ENCODE data around the gene EPN3. TPM values are rescaled to one million over a fixed set of nuclear protein-coding genes. Genes with fewer than 3 reads are reported as not detected.

EPN3 gene
- total RNA-seq = not detected in 2 replicates

DNA sequence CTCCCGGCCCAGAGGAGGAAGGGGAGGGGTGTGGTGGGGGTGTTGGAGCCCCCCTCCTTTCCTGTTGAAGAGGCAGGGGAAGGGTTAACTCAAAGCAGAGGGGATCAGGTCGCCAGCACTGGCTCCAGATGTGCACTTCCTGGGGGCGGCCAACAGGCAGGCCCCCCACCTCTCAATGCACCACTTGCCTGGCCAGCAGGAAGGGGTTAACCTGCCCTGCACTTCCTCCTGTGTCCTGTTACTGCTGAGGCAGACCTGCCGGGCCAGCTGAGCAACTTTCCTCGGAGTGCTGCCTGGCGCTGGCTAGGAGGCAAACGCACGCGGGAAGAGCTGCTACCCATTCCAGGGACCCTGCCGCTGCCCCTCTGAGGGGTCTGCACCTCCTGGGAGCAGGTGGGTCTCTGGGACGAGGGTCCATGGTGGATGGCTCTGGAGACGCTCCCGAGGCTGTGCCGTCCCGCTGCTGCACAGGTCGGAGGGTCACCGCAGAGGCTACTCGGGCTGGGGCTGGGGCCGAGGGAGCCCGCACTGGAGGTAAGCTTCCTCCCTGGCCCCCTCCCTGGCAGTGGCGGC lies at the start of gene EPN3:
Gene EPN3, plus strand, starts transcription at position 284 of the 573 bp plus-strand sequence. CDS start 3,822 bp downstream, outside the sequence.

DNA sequence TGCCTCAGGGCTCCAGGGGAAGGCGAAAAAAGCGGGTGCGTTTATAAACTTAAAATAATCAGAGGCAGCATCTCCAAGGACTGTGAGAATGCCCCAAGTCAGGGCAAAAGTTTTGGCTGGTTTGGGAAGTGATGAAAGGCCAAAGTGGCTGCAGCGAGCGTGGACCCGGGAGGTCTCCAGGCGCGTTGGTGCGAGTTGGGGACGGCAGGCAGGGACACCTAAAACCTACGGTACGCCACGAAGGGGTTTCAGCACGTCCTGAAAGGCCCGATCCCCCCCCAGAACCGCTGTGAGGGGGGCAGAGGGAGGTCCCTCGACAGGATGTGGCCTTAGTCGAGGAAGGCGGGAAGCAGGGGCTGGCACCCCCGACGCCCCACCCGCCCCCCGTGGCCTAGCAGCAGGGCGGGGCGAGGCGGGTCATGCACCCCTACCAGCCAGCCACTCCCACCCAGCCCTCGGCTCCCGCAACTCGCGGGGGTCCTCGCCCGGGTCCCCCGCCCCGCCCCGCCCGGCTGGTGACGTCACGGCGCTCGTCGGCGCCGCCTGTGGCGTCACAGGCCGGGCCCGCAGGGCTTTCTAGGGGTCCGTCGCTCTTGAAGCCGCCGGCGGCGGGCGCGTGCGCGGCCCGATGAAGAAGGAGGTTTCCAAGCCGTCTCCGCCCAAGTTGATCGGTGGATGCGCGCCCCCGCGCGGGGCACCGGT lies 24.5 kb upstream of the EPN3 start, which contains the start of gene MYCBPAP:
Gene MYCBPAP, plus strand, starts transcription at position 569 of the 702 bp plus-strand sequence. CDS start 236 bp downstream, outside the sequence.

DNA sequence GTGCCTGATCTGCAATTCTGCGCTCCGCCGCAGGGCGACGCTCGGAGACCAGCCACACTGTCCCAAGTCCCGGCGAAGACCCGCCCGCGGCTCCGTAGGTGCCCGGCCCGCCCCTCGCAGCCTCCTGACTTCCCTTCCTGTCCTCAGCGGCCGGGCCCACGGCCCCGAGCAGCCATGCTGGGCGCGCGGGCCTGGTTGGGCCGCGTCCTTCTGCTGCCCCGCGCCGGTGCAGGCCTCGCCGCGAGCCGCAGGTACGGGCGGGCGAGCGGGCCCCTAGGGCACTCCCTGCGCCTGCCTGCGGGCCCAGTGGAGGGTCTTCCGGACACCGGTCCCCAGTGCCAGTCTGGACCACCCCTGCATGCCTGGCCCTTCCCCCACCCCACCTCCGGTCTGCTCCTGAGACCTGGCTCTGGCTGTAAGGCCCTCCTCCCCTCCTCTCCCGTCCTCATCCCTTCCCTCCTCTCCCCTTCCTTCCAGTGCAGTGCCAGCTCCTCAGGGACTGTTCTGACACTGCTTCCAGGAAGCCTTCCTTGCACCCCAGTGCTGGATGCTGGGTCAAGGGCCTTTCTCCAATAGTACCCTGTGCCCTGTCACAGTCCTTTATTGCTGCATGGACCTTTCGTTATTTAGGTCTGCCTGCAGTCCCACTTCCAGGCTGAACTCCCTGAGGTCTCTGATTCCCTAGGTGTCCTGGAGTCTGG lies 14.7 kb downstream of the EPN3 start, which contains the start of gene SPATA20:
Gene SPATA20, plus strand, starts transcription at position 140 of the 701 bp plus-strand sequence. Its CDS starts 35 bp downstream, at position 175.

DNA sequence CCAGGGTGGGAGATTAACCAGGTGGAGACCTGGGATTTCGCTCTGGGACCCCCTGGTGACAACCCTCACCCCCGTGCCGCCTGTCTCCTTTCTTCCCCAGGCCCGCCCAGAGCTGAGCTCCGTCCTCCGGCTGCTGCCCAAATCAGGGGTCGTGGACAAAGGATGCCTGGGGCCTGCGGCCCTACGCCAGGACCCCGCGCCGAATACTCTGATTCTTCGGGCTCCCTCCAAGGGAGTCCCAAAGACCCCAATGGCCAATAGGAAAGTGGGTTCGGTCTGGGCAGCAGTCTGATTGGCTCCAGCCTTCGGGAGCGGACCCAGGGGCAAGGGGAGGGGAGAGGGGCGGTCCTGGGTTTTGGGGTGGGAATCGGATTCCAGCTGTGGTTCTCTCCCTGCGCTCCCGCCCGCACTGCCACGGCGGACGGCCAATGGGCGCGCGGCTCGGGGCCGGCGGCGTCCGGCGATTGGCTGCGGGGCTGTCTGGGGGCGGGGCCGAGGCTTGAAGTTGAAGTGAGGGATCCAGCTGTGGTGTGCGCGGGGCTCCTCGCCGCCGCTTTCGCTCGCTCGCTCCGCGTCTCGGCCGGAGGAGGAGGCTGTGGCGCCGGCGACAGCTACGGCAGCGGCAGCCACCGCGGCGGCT lies 27.8 kb downstream of the EPN3 start, which contains the start of gene CACNA1G:
Gene CACNA1G, plus strand, starts transcription at position 531 of the 640 bp plus-strand sequence. CDS start 745 bp downstream, outside the sequence.

Other genes starting within 250 kb of the EPN3 start
- 30.9 and 31.8 TPM in 2 replicates for gene XYLT2, start 186.6 kb upstream of the EPN3 start, total RNA-seq
- 61.0 and 64.1 TPM in 2 replicates for gene MRPL27, start 159.6 kb upstream of the EPN3 start, total RNA-seq
- 3.0 and 3.1 TPM in 2 replicates for gene EME1, start 159.5 kb upstream of the EPN3 start, total RNA-seq
- 139 and 158 TPM in 2 replicates for gene LRRC59, start 135.2 kb upstream of the EPN3 start, total RNA-seq
- gene ACSF2, start 106.5 kb upstream of the EPN3 start, total RNA-seq = 16.6 and 17.2 TPM in 2 replicates
- not detected in 2 replicates for gene CHAD, start 63.9 kb upstream of the EPN3 start, total RNA-seq
- 17.4 and 18.3 TPM in 2 replicates for gene RSAD1, start 53.9 kb upstream of the EPN3 start, total RNA-seq
- 1.8 and 2.5 TPM in 2 replicates for gene MYCBPAP, start 24.3 kb upstream of the EPN3 start, total RNA-seq
- 86.2 and 95.6 TPM in 2 replicates for gene SPATA20, start 14.4 kb downstream of the EPN3 start, total RNA-seq
- 1.1 and 1.3 TPM in 2 replicates for gene CACNA1G, start 28.0 kb downstream of the EPN3 start, total RNA-seq
- gene ABCC3, start 102.1 kb downstream of the EPN3 start, total RNA-seq = 25.2 and 25.9 TPM in 2 replicates
- 51.2 and 52.3 TPM in 2 replicates for gene ANKRD40, start 175.2 kb downstream of the EPN3 start, total RNA-seq
- gene LUC7L3, start 186.9 kb downstream of the EPN3 start, total RNA-seq = 28.4 and 31.5 TPM in 2 replicates
- gene ANKRD40CL, start 234.8 kb downstream of the EPN3 start, total RNA-seq = not detected in 2 replicates

Measured in articular chondrocyte of knee joint (primary cell).